ENCODE measurements around the gene FRS2. TPM values are rescaled to one million over a fixed set of nuclear protein-coding genes. Genes with fewer than 3 reads are reported as not detected.
"Not testable (repeated sequence)": the region's sequence is repeated elsewhere in the genome, so short reads cannot be mapped to it uniquely, and the experiment has no call there.

FRS2 gene
- total RNA-seq, 1 donor from 2014 or later, result 31.4 TPM

DNA sequence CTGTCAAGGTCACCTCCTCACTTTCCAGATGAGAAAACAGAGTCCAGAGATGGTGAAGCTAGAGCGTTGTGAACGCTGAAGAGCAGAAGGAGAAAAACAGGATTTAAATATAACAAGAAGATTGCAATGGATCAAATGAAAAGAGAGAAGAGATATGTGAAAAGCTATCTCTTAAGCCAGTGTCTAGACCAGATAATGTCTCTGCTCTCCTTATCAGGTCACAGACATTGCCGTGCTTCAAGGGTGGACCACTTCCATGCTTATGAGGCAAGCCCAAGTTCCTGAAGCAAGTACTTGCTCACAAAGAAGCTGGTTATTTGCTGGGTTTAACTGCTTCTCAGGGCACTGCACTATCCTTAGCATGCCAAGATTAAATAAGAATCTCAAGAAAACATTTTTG, 31.6 kb upstream of the FRS2 start:
- H3K36me3 Mint-ChIP-seq (ENCODE audit: low read depth), result no peaks in the 10 kb centered on the region
- peaks cover 9% of the 10 kb centered on the region for H3K4me1 Mint-ChIP-seq
- H3K4me3 Mint-ChIP-seq, result no peak overlapping the region
- no peaks in the 10 kb centered on the region for H3K27me3 Mint-ChIP-seq (ENCODE audit: low read depth)
- DNase-seq (ENCODE audit: low read depth, low spot score), result no peak
- H3K9me3 Mint-ChIP-seq, result no peaks in the 10 kb centered on the region
- TF ChIP-seq, protein P1, sequence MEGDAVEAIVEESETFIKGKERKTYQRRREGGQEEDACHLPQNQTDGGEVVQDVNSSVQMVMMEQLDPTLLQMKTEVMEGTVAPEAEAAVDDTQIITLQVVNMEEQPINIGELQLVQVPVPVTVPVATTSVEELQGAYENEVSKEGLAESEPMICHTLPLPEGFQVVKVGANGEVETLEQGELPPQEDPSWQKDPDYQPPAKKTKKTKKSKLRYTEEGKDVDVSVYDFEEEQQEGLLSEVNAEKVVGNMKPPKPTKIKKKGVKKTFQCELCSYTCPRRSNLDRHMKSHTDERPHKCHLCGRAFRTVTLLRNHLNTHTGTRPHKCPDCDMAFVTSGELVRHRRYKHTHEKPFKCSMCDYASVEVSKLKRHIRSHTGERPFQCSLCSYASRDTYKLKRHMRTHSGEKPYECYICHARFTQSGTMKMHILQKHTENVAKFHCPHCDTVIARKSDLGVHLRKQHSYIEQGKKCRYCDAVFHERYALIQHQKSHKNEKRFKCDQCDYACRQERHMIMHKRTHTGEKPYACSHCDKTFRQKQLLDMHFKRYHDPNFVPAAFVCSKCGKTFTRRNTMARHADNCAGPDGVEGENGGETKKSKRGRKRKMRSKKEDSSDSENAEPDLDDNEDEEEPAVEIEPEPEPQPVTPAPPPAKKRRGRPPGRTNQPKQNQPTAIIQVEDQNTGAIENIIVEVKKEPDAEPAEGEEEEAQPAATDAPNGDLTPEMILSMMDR (conservative IDR thresholded peaks at IDR 0.05), result no peak
- H3K27ac Mint-ChIP-seq (ENCODE audit: unreplicated experiment), result no peak overlapping the region

DNA sequence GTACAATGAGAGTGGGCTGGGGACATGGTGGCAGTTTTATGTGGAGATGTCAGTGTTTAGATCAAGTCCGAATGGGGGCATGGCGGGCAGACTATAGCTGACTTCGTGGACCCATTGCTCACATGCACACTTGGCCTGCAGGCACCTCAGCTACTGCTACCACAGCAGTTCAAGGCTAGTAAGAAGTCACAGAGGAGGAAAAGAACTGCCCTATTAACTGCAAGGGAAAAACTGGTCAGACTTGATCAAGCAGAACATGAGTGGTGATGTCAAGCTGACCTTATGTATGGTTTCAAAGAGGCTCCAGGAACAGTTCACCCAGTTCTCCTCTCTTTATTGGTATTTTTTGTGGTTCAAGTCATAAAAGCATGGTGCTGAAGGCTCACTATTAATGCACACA, 30.2 kb upstream of the FRS2 start:
- H3K27ac Mint-ChIP-seq (ENCODE audit: unreplicated experiment), result no peak overlapping the region
- H3K9me3 Mint-ChIP-seq, result peaks cover 5% of the 10 kb centered on the region
- H3K27me3 Mint-ChIP-seq (ENCODE audit: low read depth), result no peaks in the 10 kb centered on the region
- H3K4me1 Mint-ChIP-seq, result no peaks in the 10 kb centered on the region
- DNase-seq (ENCODE audit: low read depth, low spot score), result no peak
- H3K36me3 Mint-ChIP-seq (ENCODE audit: low read depth), result no peaks in the 10 kb centered on the region
- H3K4me3 Mint-ChIP-seq, result no peak overlapping the region
- TF ChIP-seq, protein P1 (conservative IDR thresholded peaks at IDR 0.05), result no peak

DNA sequence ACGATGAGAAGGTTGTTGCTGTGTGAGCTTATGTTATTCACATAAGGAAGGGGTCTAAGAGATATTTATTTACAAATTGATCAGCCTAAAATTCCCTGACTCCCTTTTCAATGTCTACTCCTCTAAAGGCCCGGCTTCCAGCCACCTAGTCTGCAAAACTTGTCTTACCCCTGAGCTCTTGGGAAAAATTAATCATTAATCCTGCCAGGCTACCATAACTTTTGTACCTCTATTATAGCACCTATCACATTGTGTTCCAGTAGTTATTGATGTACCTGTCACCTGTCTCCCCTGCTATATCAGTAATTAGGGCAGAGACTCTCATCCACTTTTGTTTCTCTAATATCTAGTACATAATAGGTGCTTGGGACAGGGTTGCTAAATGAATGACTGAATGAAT, 29.3 kb upstream of the FRS2 start:
- Mint-ChIP-seq H3K4me1 (no peaks in the 10 kb centered on the region), H3K36me3 (ENCODE audit: low read depth) (no peaks in the 10 kb centered on the region)

DNA sequence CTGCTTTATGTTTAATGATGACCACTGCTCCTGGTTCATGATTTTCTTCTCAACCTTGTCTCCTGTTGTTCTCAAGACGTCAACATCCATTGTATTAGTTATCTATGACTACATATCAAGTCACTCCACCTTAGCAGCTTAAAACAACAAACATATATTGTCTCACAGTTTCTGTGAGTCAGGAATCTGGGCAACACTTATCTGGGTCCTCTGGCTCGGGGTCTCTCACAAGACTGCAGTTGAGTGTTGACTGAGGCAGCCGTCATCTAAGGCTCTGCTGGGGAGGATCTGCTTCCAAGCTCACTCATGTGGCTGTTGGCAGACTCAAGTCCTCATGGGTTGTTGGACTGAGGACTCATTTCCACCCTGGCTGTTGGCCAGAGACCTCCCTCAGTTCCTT, 27.3 kb upstream of the FRS2 start:
- Mint-ChIP-seq H3K9me3 (peaks cover 5% of the 10 kb centered on the region), H3K27me3 (ENCODE audit: low read depth) (no peaks in the 10 kb centered on the region), H3K27ac (ENCODE audit: unreplicated experiment) (no peak overlapping the region), H3K36me3 (ENCODE audit: low read depth) (no peaks in the 10 kb centered on the region), H3K4me3 (no peak overlapping the region), H3K4me1 (no peaks in the 10 kb centered on the region)
- no peak for DNase-seq (ENCODE audit: low read depth, low spot score)
- TF ChIP-seq, protein P1 (conservative IDR thresholded peaks at IDR 0.05), result no peak

More for the DNA sequence above, 29.3 kb upstream of the FRS2 start:
- H3K9me3 Mint-ChIP-seq, result peaks cover 5% of the 10 kb centered on the region
- no peaks in the 10 kb centered on the region for H3K27me3 Mint-ChIP-seq (ENCODE audit: low read depth)
- DNase-seq (ENCODE audit: low read depth, low spot score), result no peak
- no peak overlapping the region for H3K27ac Mint-ChIP-seq (ENCODE audit: unreplicated experiment)
- H3K4me3 Mint-ChIP-seq, result no peak overlapping the region
- TF ChIP-seq, protein P1 (conservative IDR thresholded peaks at IDR 0.05), result no peak

DNA sequence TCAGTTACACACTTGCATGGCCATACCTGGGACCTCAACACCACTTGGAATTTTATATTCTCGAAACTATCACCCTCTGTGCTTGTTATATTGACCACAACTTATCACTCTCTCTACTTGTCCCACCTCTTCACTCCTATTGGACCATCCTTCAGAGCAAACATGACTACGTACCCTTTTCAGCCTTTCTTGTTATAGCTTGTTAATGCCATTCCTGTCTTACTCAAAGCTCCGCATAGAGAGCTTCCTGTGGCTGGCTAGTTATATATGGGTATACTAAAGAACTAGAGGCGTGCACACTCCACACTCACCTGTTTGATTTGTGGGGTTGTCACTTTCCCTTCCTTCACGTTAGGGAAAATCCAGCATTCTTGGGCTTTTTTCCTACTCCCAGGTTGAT, 26.3 kb upstream of the FRS2 start:
- DNase-seq (ENCODE audit: low read depth, low spot score), result no peak
- no peak overlapping the region for H3K4me3 Mint-ChIP-seq
- TF ChIP-seq, protein P1 (conservative IDR thresholded peaks at IDR 0.05), result no peak
- H3K9me3 Mint-ChIP-seq, result peaks cover 5% of the 10 kb centered on the region
- H3K4me1 Mint-ChIP-seq, result no peaks in the 10 kb centered on the region
- H3K36me3 Mint-ChIP-seq (ENCODE audit: low read depth), result no peaks in the 10 kb centered on the region
- H3K27ac Mint-ChIP-seq (ENCODE audit: unreplicated experiment), result no peak overlapping the region
- H3K27me3 Mint-ChIP-seq (ENCODE audit: low read depth), result no peaks in the 10 kb centered on the region

DNA sequence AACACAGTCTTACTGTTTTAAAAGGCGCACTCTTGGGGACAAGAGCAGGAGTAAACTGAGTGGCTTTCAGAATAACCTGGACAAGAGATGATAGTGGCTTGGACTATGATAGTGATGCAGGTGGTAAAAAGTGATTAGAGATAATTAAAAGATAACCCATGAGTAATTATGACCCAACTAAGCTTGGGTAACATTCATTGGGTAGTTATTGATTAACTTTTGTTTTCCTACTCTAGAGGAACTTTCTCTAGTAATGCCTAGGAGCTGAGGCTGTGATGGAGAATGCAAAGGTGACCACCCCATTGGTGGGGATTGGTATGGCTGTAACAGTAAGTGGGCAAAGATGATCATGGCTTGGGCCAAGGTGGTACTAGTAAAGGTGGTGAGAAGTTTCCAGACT, 22.3 kb upstream of the FRS2 start:
- TF ChIP-seq, protein P1 (conservative IDR thresholded peaks at IDR 0.05), result no peak
- H3K9me3 Mint-ChIP-seq, result peaks cover 5% of the 10 kb centered on the region
- no peaks in the 10 kb centered on the region for H3K36me3 Mint-ChIP-seq (ENCODE audit: low read depth)
- H3K4me3 Mint-ChIP-seq, result no peak overlapping the region
- DNase-seq (ENCODE audit: low read depth, low spot score), result no peak
- no peaks in the 10 kb centered on the region for H3K27me3 Mint-ChIP-seq (ENCODE audit: low read depth)
- no peaks in the 10 kb centered on the region for H3K4me1 Mint-ChIP-seq
- no peak overlapping the region for H3K27ac Mint-ChIP-seq (ENCODE audit: unreplicated experiment)

DNA sequence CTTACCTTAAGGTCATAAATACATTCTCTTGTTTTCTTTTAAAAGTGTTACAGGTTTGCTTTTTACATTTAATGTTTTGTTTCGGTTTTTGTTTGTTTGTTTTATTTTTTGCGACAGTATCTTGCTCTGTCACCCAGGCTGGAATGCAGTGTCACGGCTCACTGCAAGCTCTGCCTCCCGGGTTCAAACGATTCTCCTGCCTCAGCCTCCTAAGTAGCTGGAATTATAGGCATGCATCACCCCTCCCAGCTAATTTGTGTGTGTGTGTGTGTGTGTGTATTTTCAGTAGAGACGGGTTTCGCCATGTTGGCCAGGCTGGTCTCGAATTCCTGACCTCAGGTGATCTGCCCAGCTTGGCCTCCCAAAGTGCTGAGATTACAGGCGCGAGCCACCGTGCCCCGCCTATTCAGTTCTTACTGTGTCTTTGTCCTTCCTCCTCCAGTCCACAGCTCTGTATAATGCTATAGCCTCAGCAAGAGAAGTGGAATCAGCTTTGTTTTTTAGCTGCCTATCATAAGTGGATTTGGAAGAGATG, 17.5 kb upstream of the FRS2 start:
- H3K27me3 Mint-ChIP-seq (ENCODE audit: low read depth); H3K27ac Mint-ChIP-seq (ENCODE audit: unreplicated experiment); H3K36me3 Mint-ChIP-seq (ENCODE audit: low read depth); H3K4me1 Mint-ChIP-seq; DNase-seq (ENCODE audit: low read depth, low spot score); H3K9me3 Mint-ChIP-seq; H3K4me3 Mint-ChIP-seq: not testable (repeated sequence)
